HG03432 (cell line): ENCODE results near the gene SMC3.
"Not testable (repeated sequence)": the region's sequence is repeated elsewhere in the genome, so short reads cannot be mapped to it uniquely, and the experiment has no call there.

Experiments
- ATAC-seq: cut with Tn5 transposase; IDR thresholded peaks from one replicate; pipeline ENCODE4 v1.9.1; 2021; ENCODE audit warnings: mild to moderate bottlenecking, moderate library complexity; ENCODE audit not compliant: unreplicated experiment

SMC3 gene

DNA sequence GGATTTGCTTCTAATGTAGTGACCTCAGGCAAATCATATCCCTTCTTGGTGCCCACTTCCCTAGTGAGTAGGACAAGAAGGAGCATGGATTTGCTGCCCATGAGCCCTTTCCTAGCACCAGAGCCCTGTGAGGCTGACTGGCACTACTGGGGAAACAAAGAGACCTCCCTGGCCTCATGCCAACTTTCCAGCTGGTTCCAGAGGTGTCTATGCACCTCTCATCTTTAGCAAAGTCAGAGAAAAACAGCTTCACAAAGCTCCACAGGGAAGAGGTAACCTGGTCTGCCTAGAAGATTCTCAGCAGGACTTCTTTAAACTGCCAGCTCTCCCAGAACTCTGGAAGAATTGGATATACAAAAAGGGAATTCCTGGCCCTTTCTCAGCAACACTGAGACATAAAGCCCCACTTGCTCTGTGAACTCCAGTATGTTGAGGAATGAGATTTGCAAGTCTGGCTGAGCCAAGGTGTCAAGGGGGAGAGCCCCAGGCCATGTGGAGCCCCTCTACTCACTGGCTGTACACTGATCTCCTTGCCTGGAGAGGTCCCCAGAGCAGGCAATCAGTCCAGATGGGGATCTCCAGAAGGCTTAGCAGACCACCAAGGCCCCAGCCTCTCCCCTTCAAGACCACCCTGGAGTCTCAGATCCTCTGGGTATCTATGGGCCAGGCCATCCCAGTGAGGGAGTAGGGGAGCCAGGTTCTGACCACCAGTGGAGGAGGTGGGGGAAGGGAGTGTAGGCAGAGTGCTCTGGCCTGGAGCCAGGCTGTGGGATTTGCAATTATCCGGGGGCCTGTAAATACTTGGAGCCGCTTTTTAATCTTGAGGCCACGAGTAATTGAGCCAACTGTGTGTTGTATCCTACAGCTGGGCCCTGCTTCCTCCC is 52.3 kb downstream of the SMC3 start:
- no peak for ATAC-seq

DNA sequence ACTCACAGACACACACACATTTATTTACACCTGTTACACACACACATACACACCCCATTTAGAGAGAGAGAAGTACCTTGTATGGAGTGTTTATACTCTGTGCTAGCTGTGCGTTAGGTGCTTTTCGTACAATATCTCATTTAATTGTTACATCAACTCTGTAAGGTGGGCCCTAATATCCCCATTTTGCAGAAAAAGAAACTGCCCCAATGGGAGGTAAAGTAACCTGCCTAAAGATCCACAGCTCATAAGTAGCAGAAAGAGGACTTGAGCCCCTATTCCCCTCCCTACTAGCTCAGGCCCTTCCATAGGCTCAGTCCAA is 52.9 kb downstream of the SMC3 start:
- ATAC-seq: no peak

- ATAC-seq: not testable (repeated sequence)
Measured at GRCh38 chr10:110623316-110623715, 55.8 kb downstream of the SMC3 start.

GRCh38 chr10:110625356-110625894 is 57.9 kb downstream of the SMC3 start:
- ATAC-seq: no peak

DNA sequence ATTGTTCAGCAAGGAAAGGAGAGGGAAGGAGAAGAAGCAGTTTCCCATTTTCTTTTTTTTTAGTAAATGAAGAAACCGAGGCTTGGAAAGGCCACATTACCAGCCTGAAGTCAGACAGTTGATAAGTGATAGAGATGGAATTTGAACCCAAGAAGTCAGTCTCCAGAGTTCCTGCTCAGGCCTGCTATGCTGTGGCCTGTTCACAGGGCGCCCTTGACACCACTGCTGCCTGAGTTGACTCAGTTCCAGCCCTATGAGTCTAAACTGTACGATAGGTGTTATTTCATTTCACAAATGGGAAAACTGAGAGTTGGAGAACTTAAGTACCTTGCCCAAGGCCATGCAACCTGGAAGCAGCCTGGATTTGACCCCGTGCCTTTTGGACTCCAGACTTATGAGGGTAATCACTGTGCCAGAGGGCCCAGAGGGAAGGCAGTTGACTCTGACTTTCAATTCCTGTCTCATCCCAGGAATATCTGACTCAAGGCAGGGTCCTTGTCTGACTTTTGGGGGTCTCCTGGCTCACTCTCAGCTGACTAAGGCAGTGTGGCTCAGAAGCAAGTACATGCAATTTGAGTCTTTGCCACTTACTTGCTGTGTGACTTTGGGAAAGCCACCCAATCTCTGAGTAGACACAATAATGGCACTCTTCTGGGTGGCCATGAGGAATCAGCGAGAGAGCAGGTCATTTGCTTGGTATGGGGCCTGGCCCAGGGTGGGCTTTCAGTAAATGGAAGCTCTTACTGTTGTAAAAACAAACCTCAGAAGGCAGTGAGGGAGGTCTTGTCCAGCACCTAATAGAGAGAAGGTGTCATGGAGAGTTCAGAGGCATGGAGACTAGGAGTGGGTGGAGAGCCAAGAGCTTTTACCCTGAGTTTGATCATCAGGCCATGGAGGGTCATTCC is 58.7 kb downstream of the SMC3 start:
- no peak for ATAC-seq

GRCh38 chr10:110628161-110628560 is 60.7 kb downstream of the SMC3 start:
- ATAC-seq: no peak

GRCh38 chr10:110629680-110630191 is 62.2 kb downstream of the SMC3 start:
- no peak for ATAC-seq

- ATAC-seq: no peak
Measured at GRCh38 chr10:110631934-110632333, 64.4 kb downstream of the SMC3 start.

DNA sequence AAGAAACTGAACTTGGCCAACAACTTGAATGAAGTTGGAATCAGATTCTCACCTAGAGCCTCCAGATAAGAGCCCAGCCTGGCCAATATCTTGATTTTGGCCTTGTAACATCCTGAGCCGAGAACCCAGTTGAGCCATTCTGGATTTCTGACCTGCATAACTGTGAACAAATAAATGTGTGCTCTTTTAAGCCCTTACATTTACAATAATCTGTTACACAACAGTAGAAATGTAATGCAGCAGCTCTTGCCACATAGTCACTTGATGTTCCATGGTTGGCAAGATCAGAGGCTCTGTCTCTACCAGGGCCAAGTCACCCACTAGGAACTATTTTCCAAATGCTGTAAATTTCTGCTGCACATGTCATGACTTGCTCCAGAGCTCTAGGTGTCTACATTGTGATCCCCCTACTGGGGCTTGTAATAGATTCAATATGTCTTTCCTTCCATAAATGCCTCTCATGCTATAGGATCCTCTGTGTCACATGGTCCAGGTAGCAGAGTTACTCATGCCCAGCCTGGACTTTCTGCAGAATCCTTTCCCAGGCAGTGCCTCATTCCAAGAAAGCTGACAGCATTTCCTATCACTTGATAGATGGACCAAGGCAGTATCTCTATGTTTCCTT is 65.2 kb downstream of the SMC3 start:
- ATAC-seq: no peak

DNA sequence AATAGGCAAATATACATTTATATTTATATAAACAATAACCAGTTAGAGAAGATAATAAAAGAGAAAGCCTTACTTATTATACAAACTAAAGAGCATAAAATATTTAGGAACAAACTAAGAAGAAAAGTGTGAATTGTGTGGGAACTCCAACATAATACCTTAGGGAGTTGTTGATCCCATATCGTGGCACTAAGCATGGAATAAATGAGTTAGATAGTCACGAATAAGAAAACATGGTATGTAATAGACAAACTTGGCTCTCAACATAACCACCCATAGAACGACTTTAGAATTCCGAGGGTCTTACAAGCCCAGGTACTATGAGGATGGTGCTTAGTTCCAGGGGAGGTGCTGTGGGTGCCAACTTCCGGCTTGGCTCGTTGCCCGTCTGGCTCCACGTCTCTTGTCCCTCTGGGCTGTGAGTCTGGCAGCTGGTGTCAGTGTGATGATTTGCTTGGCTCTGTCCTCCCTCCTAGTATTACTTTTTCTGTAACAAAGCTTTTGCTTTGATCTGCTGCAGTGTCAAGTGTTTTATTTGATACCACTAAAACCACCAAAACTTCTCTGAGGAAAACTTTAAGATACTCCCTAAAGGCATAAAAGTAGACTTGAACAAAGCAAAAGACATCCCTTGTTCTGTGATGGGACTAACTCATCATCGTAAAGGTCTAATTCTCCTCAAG is 67.2 kb downstream of the SMC3 start:
- ATAC-seq: no peak

DNA sequence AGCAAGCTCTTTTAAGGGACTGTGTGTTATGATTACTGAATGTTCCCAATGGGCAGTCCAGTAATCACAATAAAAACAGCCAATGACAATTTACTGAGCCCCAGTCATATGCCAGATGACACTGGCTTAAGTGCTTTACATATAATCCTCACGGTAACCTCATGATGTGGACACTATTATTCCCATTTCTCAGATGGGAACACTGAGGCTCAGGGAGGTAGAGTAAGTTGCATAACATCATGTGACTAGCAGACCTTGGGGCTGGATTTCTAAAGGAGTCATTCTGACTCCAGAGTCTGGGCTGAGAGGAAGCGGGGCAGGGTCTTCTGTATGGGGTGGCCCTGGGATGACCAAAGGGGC is 69.1 kb downstream of the SMC3 start:
- no peak for ATAC-seq

DNA sequence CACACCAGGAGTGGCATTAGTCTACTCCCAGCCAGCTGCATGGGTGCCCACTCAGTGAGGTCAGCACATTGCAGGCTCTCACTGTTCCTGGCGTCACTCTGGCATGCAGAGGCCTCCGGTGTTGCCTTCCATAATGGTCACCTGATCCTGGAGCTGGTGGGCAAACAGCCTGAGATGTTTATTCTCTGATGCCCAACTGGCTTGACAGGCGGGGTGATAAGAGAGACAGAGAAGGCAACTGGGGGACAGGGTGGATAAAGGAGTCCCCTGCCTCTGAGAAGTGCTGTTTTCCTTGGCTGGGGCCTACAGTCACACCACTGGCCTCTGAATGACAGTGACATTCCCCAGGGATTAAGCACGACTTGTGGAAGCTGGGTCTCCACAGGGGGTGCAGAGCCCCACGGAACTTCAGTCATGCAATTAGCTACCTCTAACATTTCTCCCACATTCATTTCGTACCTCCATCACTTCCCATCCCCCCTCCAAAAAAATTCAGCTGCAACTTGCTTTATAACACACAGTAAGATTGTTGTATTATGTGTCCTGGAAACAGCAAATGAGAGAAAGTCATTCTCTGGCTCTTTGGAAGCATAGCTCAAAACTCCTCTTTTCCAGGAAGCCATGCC is 69.5 kb downstream of the SMC3 start:
- ATAC-seq: no peak

DNA sequence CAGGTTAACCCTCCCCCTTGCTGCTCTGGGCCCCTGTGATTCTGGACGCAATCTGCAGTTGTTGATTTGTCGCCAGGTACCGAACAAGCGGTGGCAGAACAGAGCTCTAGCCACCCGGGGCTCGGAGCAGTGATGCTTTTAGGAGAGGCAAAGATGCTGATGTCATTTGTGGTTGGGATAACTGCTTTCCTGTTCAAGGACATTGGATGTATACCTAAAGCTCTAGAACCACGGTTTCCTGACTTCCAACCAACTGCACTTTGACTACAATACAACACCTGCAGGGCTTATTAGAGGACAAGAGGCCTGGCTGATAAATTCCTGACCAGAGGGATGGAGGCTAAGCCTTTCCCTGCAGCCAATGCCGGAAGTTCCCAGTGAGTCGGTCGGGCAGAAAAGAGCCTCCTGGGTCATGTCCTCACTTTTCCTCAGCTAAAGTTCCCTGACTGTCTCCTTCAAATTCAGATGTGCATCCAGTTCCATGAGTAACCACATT is 70.1 kb downstream of the SMC3 start:
- ATAC-seq: no peak

DNA sequence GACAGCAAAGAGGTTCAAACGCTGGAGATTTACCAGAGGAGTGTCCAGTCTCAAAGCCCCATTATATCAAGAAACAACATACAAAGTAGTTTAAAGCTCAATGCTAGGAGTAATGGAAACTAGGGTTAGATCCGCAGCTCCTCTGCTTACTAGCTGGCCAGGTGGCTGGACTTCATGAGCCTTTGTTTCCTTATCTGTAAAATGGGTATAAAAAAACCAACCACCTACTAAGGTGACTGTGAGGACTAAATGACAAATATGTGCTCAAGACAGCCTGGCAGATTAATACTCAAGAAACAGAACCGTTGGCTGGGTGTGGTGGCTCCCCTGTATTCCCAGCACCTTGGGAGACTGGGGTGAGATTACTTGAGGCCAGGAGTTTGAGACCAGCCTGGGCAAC is 70.8 kb downstream of the SMC3 start:
- ATAC-seq: no peak

DNA sequence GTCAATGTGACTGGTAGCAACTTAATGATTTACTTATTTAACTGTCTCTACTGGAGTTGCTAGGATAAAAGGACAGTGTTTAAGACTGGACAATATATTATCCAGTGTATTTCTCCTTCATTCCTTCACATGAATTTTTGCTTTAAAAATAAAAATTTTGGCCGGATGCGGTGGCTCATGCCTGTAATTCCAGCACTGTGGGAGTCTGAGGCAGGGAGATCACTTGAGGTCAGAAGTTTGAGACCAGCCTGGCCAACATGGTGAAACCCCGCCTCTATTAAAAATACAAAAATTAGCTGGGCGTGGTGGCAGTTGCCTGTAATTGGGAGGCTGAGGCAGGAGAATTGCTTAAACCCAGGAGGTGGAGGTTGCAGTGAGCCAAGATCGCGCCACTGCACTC is 71.6 kb downstream of the SMC3 start:
- ATAC-seq: not testable (repeated sequence)

DNA sequence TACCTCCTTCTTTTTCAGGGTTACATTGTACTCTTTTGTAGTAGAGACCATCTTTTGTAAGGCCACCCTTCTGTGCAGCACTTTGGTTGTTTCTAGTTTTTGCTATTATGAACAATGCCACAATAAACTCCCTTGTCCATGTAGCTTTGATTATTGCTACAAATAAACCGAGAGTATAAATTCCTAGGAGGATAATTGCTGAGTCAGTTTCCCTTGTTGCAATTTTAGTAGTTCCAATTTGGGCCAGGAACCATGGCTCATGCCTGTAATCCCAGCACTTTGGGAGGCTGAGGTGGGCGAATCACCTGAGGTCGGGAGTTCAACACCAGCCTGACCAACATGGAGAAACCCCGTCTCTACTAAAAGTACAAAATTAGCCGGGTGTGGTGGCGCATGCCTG is 72.4 kb downstream of the SMC3 start:
- not testable (repeated sequence) for ATAC-seq

- peak; percentile 48 for ATAC-seq
Measured at GRCh38 chr10:110641256-110641655, 73.8 kb downstream of the SMC3 start.

- ATAC-seq: no peak
Measured at GRCh38 chr10:110642204-110643034, 74.9 kb downstream of the SMC3 start.

DNA sequence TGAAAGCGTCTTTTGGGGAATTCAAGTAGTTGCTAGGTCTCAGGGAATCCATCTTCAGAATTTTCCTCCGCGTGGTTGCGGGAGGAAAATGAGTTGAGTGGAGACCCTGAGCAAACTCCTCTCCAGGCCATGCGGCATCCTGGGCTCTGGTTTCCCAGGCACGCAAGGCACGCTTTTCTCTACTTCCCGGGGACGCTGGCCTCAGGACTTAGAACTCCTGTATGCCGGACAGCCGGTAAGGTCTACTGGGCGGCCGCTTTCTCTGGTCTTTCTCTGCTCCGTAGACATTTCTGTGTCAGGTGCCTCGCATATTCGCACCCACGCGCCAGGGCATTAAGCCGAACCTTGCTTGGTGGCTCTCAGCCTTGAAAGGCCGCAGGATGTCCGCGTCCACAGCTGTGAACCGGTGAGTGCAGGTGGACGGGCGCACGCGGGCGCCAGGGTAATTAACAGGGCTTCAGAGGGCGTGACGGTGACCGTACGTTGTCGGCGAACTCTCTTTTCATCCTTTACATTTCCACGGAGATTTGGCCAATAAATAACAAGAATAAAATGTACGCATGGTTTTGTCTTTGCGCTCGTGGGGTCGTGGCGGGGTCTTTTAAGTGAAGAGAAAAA is 75.6 kb downstream of the SMC3 start:
- no peak for ATAC-seq
